Fibroblast of mammary gland (primary cell): ENCODE results near the gene LMOD3.

ENCODE experiments used
- DNase-seq: peaks from one replicate; pipeline ENCODE4 v3.0.0-alpha.2; 2010; ENCODE audit warnings: low read depth
- H3K4me3 ChIP-seq: 2 replicates; pipeline ENCODE4 v1.5.1; 2011; ENCODE audit warnings: low read depth, mild to moderate bottlenecking, low read length, moderate library complexity; ENCODE audit not compliant: control insufficient read depth
- TF ChIP-seq, protein P1 (sequence below): conservative IDR thresholded peaks from 2 replicates; pipeline ENCODE4 v1.5.1; 2011; ENCODE audit warnings: low read depth, low read length, inconsistent platforms; ENCODE audit not compliant: control insufficient read depth, insufficient read depth

LMOD3 gene

DNA sequence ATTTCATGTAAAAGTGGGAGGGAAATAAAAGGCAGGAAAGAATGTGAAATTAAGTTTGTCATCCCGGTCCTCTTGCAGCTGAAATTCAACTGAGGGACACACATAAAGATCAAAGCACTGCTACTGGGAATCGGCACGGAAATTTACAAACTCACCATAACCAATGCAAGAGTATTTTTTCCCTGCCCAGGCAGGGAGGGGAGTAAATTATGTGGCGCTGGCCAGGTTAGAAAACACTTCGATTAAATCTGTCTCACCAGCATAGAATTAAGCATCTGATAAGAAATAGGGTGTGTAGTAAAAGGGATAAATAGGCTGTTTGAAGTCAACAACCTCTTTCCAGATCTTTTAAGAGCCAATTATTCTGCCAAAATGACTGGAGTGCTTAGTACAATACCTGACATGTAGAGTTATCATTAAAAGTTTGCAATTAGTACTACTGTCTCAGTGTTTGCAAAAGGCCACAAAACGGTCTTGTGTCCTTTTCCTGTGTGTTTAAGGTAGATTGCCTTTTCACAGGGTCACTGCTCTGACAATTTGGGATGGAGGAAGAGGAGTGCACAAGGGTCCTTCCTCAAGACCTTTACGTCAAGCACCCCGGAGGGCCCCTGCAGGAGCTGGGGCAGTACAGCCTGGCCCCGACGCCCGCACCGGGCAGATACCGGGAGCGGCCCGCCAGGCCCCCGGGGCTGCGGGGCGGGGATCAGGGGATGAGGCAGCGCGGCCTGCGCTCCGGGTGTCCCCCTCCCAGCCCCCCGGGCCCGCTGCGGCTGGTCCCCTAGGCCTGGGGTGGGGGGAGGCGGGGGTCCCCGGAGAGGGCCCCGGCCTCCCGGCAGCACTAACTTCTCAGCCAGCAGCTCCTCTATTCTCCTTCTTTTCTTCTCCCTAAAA, 42.9 kb downstream of the LMOD3 start:
- H3K4me3 ChIP-seq = peak overlapping the region; percentile 68
- TF ChIP-seq, protein P1, sequence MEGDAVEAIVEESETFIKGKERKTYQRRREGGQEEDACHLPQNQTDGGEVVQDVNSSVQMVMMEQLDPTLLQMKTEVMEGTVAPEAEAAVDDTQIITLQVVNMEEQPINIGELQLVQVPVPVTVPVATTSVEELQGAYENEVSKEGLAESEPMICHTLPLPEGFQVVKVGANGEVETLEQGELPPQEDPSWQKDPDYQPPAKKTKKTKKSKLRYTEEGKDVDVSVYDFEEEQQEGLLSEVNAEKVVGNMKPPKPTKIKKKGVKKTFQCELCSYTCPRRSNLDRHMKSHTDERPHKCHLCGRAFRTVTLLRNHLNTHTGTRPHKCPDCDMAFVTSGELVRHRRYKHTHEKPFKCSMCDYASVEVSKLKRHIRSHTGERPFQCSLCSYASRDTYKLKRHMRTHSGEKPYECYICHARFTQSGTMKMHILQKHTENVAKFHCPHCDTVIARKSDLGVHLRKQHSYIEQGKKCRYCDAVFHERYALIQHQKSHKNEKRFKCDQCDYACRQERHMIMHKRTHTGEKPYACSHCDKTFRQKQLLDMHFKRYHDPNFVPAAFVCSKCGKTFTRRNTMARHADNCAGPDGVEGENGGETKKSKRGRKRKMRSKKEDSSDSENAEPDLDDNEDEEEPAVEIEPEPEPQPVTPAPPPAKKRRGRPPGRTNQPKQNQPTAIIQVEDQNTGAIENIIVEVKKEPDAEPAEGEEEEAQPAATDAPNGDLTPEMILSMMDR = no peak
- DNase-seq = no peak

DNA sequence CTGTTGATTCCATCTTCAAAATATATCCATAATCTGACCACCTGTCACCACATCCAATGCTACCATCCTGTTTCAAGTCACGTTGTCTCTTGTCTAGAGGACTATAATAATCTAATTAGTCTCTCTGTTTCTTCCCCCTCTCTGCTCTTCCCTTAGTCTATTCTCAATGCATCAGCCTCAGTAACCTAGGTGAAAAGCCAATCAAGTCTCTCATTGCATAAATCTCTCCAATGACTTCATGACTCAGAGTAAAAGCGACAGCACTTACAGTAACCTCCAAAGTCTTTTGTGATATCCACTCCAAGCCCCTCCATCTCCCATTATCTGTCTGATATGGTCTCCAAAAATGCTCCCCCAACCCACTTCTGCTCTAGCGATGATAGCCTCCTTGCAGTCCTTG, 49.5 kb downstream of the LMOD3 start:
- no peak overlapping the region for H3K4me3 ChIP-seq
- TF ChIP-seq, protein P1 = no peak
- no peak for DNase-seq

- H3K4me3 ChIP-seq = no peak overlapping the region
- TF ChIP-seq, protein P1 = no peak
- no peak for DNase-seq
Measured at GRCh38 chr3:69066121-69066520, 56.3 kb downstream of the LMOD3 start.

- H3K4me3 ChIP-seq = no peak overlapping the region
- DNase-seq = no peak
- TF ChIP-seq, protein P1 = no peak
Measured at GRCh38 chr3:69065318-69065964, 57.0 kb downstream of the LMOD3 start.

- DNase-seq = no peak
- H3K4me3 ChIP-seq = no peak overlapping the region
- TF ChIP-seq, protein P1 = no peak
Measured at GRCh38 chr3:69063636-69064035, 58.8 kb downstream of the LMOD3 start.

DNA sequence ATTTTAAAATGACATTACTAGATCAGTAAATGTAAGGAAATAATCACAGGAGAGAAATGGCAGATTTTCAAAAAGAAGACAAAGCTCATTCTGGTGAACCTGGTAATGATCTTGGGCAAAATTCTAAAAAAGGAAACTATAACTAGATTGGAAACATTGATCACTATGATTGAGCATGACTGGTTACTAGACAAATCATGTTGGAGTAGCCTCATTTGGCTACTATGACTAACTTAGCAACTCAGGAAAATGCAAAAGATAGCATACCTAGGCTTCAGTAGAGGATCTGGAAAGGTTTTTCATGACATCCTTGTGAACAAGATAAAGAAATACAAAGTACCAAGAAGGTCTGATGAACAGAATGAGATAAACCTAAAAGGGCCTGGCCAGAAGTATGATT, 62.7 kb downstream of the LMOD3 start:
- TF ChIP-seq, protein P1 = no peak
- no peak for DNase-seq

More for the DNA sequence above, 62.7 kb downstream of the LMOD3 start:
- no peak overlapping the region for H3K4me3 ChIP-seq
